ENCODE measurements around the gene TMEM238L. TPM values are rescaled to one million over a fixed set of nuclear protein-coding genes. Genes with fewer than 3 reads are reported as not detected.

Gene TMEM238L
- total RNA-seq, 4 donors from 2014 or later: 0.42 to 4.8 (median 1.0) TPM

- Histone ChIP-seq H3K4me3 (no peak overlapping the region), H3K27me3 (no peaks in the 10 kb centered on the region), H3K9me3 (no peaks in the 10 kb centered on the region), H3K27ac (no peak overlapping the region), H3K36me3 (no peaks in the 10 kb centered on the region), H3K4me1 (peaks cover 3 to 21% (median 5%) of the 10 kb centered on the region in 3 donors)
- 42 to 64% methylated on average over 4 of the region's 4 CpGs for WGBS, 2 donors
- no peak for DNase-seq
- intact Hi-C loops (cut with DNase I): loop anchor here (5.0 to 10.0 kb wide), 2 partner anchors 65 to 198 kb away; no protein-coding TSS in a partner anchor
- TF ChIP-seq CTCF (IDR thresholded peaks at IDR 0.05): no peak
- TF ChIP-seq POLR2A (IDR thresholded peaks at IDR 0.05): no peak
Observed at GRCh38 chr17:10842658-10843057, 38.8 kb upstream of the TMEM238L start.

DNA sequence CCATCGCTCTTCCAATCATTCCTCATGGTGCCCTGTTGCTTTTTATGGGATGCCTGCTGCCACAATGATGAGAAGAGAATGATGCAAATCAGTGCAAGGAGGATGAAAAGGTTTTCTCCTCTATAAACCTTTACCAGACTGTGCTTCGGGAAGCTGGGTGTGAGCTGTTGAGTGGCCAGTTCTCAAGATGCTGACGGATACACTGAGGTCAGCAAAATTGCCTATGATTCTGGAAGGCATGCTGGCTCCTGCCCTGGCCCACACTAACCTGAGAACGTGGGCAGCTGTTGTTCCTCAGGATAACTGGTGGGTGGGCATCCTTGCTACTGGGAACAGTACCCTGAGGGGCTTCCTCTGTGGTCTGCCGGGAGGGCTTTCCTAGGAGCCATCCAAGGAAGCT, 34.8 kb upstream of the TMEM238L start:
- no peaks in the 10 kb centered on the region for H3K9me3 ChIP-seq
- peaks cover 0 to 2% (median 0%) of the 10 kb centered on the region in 3 donors for H3K4me1 ChIP-seq
- no peaks in the 10 kb centered on the region for H3K36me3 ChIP-seq
- H3K4me3 ChIP-seq: no peak overlapping the region
- WGBS, 2 donors: 69 to 73% methylated on average over 4 to 5 of the region's 5 CpGs
- no peak for TF ChIP-seq POLR2A (IDR thresholded peaks at IDR 0.05)
- TF ChIP-seq CTCF (IDR thresholded peaks at IDR 0.05): no peak
- intact Hi-C loops (cut with DNase I): no loop called here
- H3K27ac ChIP-seq: no peak overlapping the region
- no peak for DNase-seq
- H3K27me3 ChIP-seq: peaks cover 0 to 4% (median 0%) of the 10 kb centered on the region in 4 donors

DNA sequence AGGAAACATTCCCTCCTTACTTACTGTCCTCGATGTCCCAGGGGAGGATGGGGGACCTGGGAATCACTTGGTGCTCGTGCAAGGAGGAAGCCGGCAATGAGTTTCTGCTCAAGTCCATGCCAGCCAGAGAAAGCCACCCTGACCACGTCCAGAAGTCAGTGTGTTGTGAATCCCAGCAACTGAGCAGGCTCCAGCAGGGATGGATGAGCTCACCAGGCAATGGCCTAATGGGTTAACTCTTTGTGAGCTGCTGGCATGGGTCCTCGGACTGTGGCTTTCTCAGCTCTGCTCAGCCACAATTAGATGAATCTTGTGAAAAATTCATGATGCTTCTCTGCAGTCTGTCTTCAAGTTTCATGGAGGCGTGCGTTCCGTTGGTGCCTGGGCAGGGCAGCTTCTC, 34.0 kb upstream of the TMEM238L start, which contains the start of gene PIRT:
Gene PIRT, minus strand, starts transcription at position 167 of the 400 bp plus-strand sequence. CDS start 12,442 bp downstream, outside the sequence.
- WGBS, 2 donors: 24 to 70% methylated on average over 5 to 8 of the region's 8 CpGs
- H3K4me1 ChIP-seq: no peaks in the 10 kb centered on the region
- TF ChIP-seq POLR2A (IDR thresholded peaks at IDR 0.05) (no peak), CTCF (IDR thresholded peaks at IDR 0.05) (no peak)
- H3K36me3 ChIP-seq: no peaks in the 10 kb centered on the region
- H3K4me3 ChIP-seq: no peak within 1 kb of the TSS
- no peaks in the 10 kb centered on the region for H3K9me3 ChIP-seq
- H3K27me3 ChIP-seq: peaks cover 0 to 4% (median 0%) of the 10 kb centered on the region in 4 donors
- DNase-seq: no peak
- intact Hi-C loops (cut with DNase I): no loop called here
- H3K27ac ChIP-seq: no peak within 1 kb of the TSS

GRCh38 chr17:10836966-10837590, 33.2 kb upstream of the TMEM238L start:
- Histone ChIP-seq H3K9me3 (no peaks in the 10 kb centered on the region), H3K4me3 (no peak overlapping the region), H3K36me3 (no peaks in the 10 kb centered on the region), H3K27me3 (peaks cover 0 to 4% (median 0%) of the 10 kb centered on the region in 4 donors), H3K4me1 (no peaks in the 10 kb centered on the region), H3K27ac (no peak overlapping the region)
- intact Hi-C loops (cut with DNase I): no loop called here
- TF ChIP-seq CTCF (IDR thresholded peaks at IDR 0.05): no peak
- no peak for TF ChIP-seq POLR2A (IDR thresholded peaks at IDR 0.05)
- no peak for DNase-seq
- WGBS, 2 donors: 53 to 60% methylated on average over 5 to 15 of the region's 15 CpGs

GRCh38 chr17:10836145-10836544, 32.2 kb upstream of the TMEM238L start:
- WGBS, 2 donors: 84 to 87% methylated on average over 7 of the region's 7 CpGs
- H3K4me3 ChIP-seq: no peak overlapping the region
- no peak for DNase-seq
- peaks cover 0 to 4% (median 0%) of the 10 kb centered on the region in 4 donors for H3K27me3 ChIP-seq
- no peak overlapping the region for H3K27ac ChIP-seq
- H3K9me3 ChIP-seq: no peaks in the 10 kb centered on the region
- no peak for TF ChIP-seq POLR2A (IDR thresholded peaks at IDR 0.05)
- TF ChIP-seq CTCF (IDR thresholded peaks at IDR 0.05): no peak
- intact Hi-C loops (cut with DNase I): no loop called here
- no peaks in the 10 kb centered on the region for H3K36me3 ChIP-seq
- no peaks in the 10 kb centered on the region for H3K4me1 ChIP-seq

Measured in esophagus squamous epithelium (tissue), 5 donors.